ENCODE results near the gene LRMDA.

DNA sequence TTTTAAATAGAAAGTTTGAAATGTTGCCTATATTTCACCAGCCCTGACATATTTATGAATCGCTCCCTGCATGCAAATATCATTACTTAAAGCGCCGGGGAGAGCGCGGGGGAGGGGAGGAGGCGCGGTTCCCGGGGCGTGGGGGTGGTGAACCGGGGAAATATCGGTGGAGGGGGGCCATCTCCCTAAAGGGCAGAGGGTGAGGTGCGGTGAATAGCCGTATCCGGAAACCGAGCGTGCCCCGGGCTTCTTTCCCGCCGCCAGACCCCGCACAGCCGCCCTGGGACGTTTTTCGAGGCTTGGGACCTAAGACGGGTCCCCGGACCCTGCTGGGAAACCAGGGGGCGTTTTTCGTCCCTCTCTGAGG, 22.9 kb upstream of the LRMDA start:
- TF ChIP-seq EZH2 (IDR thresholded peaks at IDR 0.05; ENCODE audit: low read length): no peak
- TF ChIP-seq, protein P1, sequence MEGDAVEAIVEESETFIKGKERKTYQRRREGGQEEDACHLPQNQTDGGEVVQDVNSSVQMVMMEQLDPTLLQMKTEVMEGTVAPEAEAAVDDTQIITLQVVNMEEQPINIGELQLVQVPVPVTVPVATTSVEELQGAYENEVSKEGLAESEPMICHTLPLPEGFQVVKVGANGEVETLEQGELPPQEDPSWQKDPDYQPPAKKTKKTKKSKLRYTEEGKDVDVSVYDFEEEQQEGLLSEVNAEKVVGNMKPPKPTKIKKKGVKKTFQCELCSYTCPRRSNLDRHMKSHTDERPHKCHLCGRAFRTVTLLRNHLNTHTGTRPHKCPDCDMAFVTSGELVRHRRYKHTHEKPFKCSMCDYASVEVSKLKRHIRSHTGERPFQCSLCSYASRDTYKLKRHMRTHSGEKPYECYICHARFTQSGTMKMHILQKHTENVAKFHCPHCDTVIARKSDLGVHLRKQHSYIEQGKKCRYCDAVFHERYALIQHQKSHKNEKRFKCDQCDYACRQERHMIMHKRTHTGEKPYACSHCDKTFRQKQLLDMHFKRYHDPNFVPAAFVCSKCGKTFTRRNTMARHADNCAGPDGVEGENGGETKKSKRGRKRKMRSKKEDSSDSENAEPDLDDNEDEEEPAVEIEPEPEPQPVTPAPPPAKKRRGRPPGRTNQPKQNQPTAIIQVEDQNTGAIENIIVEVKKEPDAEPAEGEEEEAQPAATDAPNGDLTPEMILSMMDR (optimal IDR thresholded peaks at IDR 0.05 in 1 of 3, IDR thresholded peaks at IDR 0.05 in 1 of 3, conservative IDR thresholded peaks at IDR 0.05 in 1 of 3; ENCODE audit: extremely low read depth in 1 of 3, insufficient read depth in 2 of 3, low read length in 3 of 3): no peak

Data from keratinocyte (primary cell).